Testis (tissue), 2 donors: ENCODE data around the gene ZZZ3.

Experiments used
- POLR2A ChIP-seq: fragments of 450-650 bp; IDR thresholded peaks from one replicate; pipeline ENCODE4 v1.6.1; 2017; ENCODE audit warnings: antibody characterized with exemption, mild to moderate bottlenecking, moderate library complexity
- TF ChIP-seq, protein P1 (sequence below), 3 experiments: fragments of 450-650 bp in 2 of 3; fragments of 200-600 bp in 1 of 3; sonication (generic) in 1 of 3; IDR thresholded peaks; one replicate each; pipeline ENCODE4 v1.5.1; 2016 to 2019; ENCODE audit warnings: antibody characterized with exemption in 3 of 3, mild to moderate bottlenecking in 2 of 3, moderate library complexity in 1 of 3

DNA sequence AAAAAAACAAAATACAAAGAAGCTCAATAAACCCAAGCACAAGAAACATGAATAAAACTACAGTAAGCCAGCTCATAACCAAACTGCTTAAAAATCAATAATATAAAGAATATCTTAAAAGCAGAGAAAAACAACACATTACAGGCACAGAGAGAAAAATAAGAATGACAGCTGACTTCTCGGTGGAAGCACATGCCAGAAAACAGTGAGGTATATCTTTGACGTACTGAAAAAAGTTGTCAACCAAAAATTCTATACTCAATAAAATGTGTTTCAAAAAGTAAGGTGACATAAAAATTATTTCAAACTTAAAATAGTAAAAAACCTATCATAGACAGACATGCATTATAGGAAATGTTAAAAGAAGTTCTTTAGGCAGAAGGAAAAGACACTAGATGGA lies 33.3 kb downstream of the ZZZ3 start:
- TF ChIP-seq POLR2A, result no peak
- TF ChIP-seq, protein P1, sequence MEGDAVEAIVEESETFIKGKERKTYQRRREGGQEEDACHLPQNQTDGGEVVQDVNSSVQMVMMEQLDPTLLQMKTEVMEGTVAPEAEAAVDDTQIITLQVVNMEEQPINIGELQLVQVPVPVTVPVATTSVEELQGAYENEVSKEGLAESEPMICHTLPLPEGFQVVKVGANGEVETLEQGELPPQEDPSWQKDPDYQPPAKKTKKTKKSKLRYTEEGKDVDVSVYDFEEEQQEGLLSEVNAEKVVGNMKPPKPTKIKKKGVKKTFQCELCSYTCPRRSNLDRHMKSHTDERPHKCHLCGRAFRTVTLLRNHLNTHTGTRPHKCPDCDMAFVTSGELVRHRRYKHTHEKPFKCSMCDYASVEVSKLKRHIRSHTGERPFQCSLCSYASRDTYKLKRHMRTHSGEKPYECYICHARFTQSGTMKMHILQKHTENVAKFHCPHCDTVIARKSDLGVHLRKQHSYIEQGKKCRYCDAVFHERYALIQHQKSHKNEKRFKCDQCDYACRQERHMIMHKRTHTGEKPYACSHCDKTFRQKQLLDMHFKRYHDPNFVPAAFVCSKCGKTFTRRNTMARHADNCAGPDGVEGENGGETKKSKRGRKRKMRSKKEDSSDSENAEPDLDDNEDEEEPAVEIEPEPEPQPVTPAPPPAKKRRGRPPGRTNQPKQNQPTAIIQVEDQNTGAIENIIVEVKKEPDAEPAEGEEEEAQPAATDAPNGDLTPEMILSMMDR (IDR thresholded peaks at IDR 0.05), result no peak
